Measurements from ENCODE around the gene MYL3.

The MYL3 gene

DNA sequence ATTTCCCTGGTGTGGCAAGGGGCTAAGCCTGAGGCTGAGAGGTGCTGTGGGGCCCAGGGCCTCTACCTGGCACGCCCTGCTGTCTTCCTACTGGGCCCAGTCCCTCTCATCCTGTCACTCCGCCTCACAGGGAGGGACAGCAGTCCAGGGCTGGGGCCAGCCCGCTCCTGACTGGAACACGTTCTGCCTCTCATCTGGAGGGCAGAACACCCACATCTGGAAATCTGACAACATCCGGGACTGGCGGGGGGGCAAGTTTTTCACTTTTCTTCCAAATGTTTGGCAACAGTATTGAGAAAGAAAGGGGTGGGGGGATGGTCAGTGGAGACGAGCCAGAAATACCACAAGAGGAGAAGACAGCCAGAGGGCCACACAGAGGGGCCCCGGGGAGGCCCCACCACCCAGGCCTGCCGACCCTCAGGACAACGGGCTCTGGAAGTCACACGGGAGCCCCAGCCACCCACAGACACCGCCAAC is 1.8 kb upstream of the MYL3 start:
- H3K27ac ChIP-seq (replicated peaks), result no peak overlapping the region
- H3K27me3 ChIP-seq (ENCODE audit: insufficient read depth, poor library complexity, severe bottlenecking), result no peaks in the 10 kb centered on the region
- DNase-seq (ENCODE audit: low read depth in 1 of 2, low spot score in 1 of 2), result peak; percentile 50 to 51
- TF ChIP-seq SPI1 (IDR thresholded peaks at IDR 0.05; ENCODE audit: borderline replicate concordance, low read depth) (no peak), GABPA (IDR thresholded peaks at IDR 0.05; ENCODE audit: low read depth) (no peak), POLR2AphosphoS5 (IDR thresholded peaks at IDR 0.05; ENCODE audit: low read depth) (no peak)
- TF ChIP-seq, protein P1, sequence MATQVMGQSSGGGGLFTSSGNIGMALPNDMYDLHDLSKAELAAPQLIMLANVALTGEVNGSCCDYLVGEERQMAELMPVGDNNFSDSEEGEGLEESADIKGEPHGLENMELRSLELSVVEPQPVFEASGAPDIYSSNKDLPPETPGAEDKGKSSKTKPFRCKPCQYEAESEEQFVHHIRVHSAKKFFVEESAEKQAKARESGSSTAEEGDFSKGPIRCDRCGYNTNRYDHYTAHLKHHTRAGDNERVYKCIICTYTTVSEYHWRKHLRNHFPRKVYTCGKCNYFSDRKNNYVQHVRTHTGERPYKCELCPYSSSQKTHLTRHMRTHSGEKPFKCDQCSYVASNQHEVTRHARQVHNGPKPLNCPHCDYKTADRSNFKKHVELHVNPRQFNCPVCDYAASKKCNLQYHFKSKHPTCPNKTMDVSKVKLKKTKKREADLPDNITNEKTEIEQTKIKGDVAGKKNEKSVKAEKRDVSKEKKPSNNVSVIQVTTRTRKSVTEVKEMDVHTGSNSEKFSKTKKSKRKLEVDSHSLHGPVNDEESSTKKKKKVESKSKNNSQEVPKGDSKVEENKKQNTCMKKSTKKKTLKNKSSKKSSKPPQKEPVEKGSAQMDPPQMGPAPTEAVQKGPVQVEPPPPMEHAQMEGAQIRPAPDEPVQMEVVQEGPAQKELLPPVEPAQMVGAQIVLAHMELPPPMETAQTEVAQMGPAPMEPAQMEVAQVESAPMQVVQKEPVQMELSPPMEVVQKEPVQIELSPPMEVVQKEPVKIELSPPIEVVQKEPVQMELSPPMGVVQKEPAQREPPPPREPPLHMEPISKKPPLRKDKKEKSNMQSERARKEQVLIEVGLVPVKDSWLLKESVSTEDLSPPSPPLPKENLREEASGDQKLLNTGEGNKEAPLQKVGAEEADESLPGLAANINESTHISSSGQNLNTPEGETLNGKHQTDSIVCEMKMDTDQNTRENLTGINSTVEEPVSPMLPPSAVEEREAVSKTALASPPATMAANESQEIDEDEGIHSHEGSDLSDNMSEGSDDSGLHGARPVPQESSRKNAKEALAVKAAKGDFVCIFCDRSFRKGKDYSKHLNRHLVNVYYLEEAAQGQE (IDR thresholded peaks at IDR 0.05; ENCODE audit: insufficient replicate concordance, low read depth), result no peak
- TF ChIP-seq, protein P2, sequence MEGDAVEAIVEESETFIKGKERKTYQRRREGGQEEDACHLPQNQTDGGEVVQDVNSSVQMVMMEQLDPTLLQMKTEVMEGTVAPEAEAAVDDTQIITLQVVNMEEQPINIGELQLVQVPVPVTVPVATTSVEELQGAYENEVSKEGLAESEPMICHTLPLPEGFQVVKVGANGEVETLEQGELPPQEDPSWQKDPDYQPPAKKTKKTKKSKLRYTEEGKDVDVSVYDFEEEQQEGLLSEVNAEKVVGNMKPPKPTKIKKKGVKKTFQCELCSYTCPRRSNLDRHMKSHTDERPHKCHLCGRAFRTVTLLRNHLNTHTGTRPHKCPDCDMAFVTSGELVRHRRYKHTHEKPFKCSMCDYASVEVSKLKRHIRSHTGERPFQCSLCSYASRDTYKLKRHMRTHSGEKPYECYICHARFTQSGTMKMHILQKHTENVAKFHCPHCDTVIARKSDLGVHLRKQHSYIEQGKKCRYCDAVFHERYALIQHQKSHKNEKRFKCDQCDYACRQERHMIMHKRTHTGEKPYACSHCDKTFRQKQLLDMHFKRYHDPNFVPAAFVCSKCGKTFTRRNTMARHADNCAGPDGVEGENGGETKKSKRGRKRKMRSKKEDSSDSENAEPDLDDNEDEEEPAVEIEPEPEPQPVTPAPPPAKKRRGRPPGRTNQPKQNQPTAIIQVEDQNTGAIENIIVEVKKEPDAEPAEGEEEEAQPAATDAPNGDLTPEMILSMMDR (IDR thresholded peaks at IDR 0.05; ENCODE audit: insufficient read depth, low read length), result no peak
- H3K4me3 ChIP-seq (replicated peaks; ENCODE audit: insufficient read depth, low read length), result no peak overlapping the region

DNA sequence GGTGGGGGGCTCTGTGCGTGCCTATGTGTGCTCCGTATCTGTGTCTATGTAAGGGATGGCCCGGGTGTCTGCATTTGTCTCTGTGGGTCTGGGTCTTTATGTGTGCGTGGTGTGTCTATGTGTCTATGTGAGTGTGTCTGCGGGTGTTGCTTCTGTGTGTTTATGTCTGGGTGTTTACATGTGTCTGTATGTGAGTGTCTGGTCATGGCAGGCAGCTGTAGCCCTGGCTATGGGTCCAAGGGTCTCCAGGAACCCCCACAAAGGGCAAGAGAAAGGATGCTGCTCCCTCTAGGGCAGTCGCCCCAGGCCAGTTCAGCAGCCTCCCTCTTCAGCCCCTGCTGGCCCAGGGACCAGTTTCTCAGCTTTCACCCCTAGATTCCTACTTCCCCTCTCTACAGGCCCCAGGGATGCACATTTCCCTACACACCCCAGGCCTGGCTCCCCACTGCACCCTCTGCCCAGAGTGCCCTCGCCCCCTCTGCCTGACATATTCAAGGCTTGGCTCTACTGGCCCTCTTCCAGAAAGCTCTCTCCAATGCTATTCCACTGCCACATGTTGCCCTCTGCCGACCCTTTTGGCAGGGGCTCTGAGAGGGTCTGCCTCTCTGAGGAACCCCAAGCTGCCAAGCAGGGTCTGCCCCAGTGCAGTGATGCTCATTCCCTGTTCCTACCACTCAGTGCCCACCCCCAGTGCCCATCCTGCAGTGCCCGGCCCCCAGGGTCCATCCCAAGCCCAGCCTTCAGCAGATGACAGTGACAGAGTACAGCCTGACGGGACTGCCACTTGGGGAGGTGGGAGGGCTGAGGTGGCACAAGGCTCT is 1.0 kb upstream of the MYL3 start:
- TF ChIP-seq SPI1 (IDR thresholded peaks at IDR 0.05; ENCODE audit: borderline replicate concordance, low read depth), result no peak
- TF ChIP-seq, protein P2 (IDR thresholded peaks at IDR 0.05; ENCODE audit: insufficient read depth, low read length), result no peak
- no peak for TF ChIP-seq POLR2AphosphoS5 (IDR thresholded peaks at IDR 0.05; ENCODE audit: low read depth)
- no peak for TF ChIP-seq GABPA (IDR thresholded peaks at IDR 0.05; ENCODE audit: low read depth)
- TF ChIP-seq, protein P1 (IDR thresholded peaks at IDR 0.05; ENCODE audit: insufficient replicate concordance, low read depth), result no peak
- Histone ChIP-seq H3K27me3 (ENCODE audit: insufficient read depth, poor library complexity, severe bottlenecking) (no peaks in the 10 kb centered on the region), H3K27ac (replicated peaks) (no peak overlapping the region), H3K4me3 (replicated peaks; ENCODE audit: insufficient read depth, low read length) (no peak overlapping the region)
- no peak for DNase-seq (ENCODE audit: low read depth in 1 of 2, low spot score in 1 of 2)

DNA sequence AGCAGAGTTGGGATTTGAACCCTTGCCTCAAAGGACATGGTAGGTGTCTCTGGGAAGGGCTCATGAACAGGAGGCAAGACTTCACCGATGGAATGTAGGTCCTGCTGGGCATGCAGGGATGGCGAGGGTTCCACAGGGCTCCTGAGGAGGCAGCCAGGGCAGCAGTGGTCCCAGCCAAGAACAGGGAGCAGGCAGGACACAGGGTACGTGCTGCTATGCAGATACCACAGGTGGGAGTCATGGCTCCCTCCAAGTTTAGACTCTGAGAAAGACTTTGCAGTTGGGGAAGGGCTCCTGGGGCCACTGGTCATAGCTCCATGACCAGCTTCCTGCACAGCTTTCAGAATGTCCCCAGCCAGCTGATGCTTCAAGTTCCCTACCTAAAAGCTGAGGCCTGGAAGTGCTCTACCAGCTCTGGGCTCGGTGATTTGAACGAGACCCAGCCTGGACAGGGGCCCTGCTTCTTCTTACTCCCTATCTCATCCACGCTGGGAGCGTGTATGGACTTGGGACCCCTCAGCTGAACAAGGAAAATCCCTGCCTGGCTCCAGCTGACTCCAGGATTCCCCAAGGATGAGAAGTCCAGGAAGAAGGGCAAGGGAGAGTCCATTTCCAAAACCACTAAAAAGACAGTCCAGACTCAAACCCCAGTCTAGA is 747 bp downstream of the MYL3 start:
- H3K4me3 ChIP-seq (replicated peaks; ENCODE audit: insufficient read depth, low read length), result no peak overlapping the region
- H3K27ac ChIP-seq (replicated peaks), result no peak overlapping the region
- no peak for TF ChIP-seq SPI1 (IDR thresholded peaks at IDR 0.05; ENCODE audit: borderline replicate concordance, low read depth)
- TF ChIP-seq GABPA (IDR thresholded peaks at IDR 0.05; ENCODE audit: low read depth), result no peak
- no peak for TF ChIP-seq POLR2AphosphoS5 (IDR thresholded peaks at IDR 0.05; ENCODE audit: low read depth)
- TF ChIP-seq, protein P1 (IDR thresholded peaks at IDR 0.05; ENCODE audit: insufficient replicate concordance, low read depth), result no peak
- TF ChIP-seq, protein P2 (IDR thresholded peaks at IDR 0.05; ENCODE audit: insufficient read depth, low read length), result no peak
- no peaks in the 10 kb centered on the region for H3K27me3 ChIP-seq (ENCODE audit: insufficient read depth, poor library complexity, severe bottlenecking)
- no peak for DNase-seq (ENCODE audit: low read depth in 1 of 2, low spot score in 1 of 2)
